Loucy (cell line): ENCODE results near the gene CGB3.

Experiments used
- H2AFZ ChIP-seq: fragments of 200-600 bp; sonication (generic); 2 replicates; pipeline ENCODE4 v1.6.0; 2016; ENCODE audit warnings: antibody characterized with exemption, mild to moderate bottlenecking, low read length, moderate library complexity
- H3F3A ChIP-seq: fragments of 200-600 bp; 2 replicates; pipeline ENCODE4 v1.6.0; 2016; ENCODE audit warnings: antibody characterized with exemption, low read depth, mild to moderate bottlenecking
- H3K27me3 ChIP-seq: fragments of 200-600 bp; sonication (generic); 2 replicates; pipeline ENCODE4 v1.6.1; 2014; ENCODE audit warnings: low read length, mild to moderate bottlenecking; ENCODE audit not compliant: insufficient read depth, poor library complexity, severe bottlenecking
- H3K36me3 ChIP-seq: fragments of 200-600 bp; sonication (generic); 2 replicates; pipeline ENCODE4 v1.6.1; 2016; ENCODE audit warnings: low read length; ENCODE audit not compliant: insufficient read depth
- H3K4me1 ChIP-seq: fragments of 200-600 bp; sonication (generic); 2 replicates; pipeline ENCODE4 v1.5.1; 2014; ENCODE audit warnings: low read length, mild to moderate bottlenecking; ENCODE audit not compliant: insufficient read depth, poor library complexity, severe bottlenecking
- H3K4me2 ChIP-seq: fragments of 200-600 bp; sonication (generic); 2 replicates; pipeline ENCODE4 v1.6.0; 2014; ENCODE audit warnings: antibody characterized with exemption, low read length, low read depth, mild to moderate bottlenecking; ENCODE audit not compliant: poor library complexity, severe bottlenecking
- H3K4me3 ChIP-seq: fragments of 200-600 bp; sonication (generic); 2 replicates; pipeline ENCODE4 v1.5.1; 2014; ENCODE audit warnings: low read length, mild to moderate bottlenecking, mixed read lengths; ENCODE audit not compliant: poor library complexity, severe bottlenecking
- H3K79me2 ChIP-seq: fragments of 200-600 bp; sonication (generic); 2 replicates; pipeline ENCODE4 v1.6.1; 2014; ENCODE audit warnings: low read length; ENCODE audit not compliant: insufficient read depth
- H3K9ac ChIP-seq: fragments of 200-600 bp; sonication (generic); 2 replicates; pipeline ENCODE4 v1.6.0; 2014; ENCODE audit warnings: mild to moderate bottlenecking, low read depth, low read length, moderate library complexity; ENCODE audit not compliant: poor library complexity, severe bottlenecking
- H3K9me2 ChIP-seq: fragments of 200-600 bp; sonication (generic); replicated peaks from 2 replicates; pipeline ENCODE4 v1.6.1; 2016; ENCODE audit warnings: low read depth, low read length, mixed read lengths
- H3K9me3 ChIP-seq: fragments of 200-600 bp; sonication (generic); 2 replicates; pipeline ENCODE4 v1.6.1; 2014; ENCODE audit warnings: mild to moderate bottlenecking, antibody characterized with exemption, low read length, low read depth; ENCODE audit not compliant: insufficient read depth
- H4K20me1 ChIP-seq: fragments of 200-600 bp; sonication (generic); 2 replicates; pipeline ENCODE4 v1.6.0; 2014; ENCODE audit warnings: antibody characterized with exemption, low read length, mild to moderate bottlenecking; ENCODE audit not compliant: insufficient read depth, poor library complexity, severe bottlenecking
- CTCF ChIP-seq: fragments of 200-600 bp; sonication (generic); conservative IDR thresholded peaks from 2 replicates; pipeline ENCODE4 v1.5.1; 2014; ENCODE audit warnings: mild to moderate bottlenecking, antibody characterized with exemption, low read length
- EZH2phosphoT487 ChIP-seq: fragments of 200-600 bp; IDR thresholded peaks from 2 replicates; pipeline ENCODE4 v1.6.1; 2018; ENCODE audit warnings: antibody characterized with exemption, mild to moderate bottlenecking, moderate library complexity, borderline replicate concordance

Gene CGB3

GRCh38 chr19:49067554-49067953 lies 43.4 kb upstream of the CGB3 start:
- H3K36me3 ChIP-seq: no peaks in the 10 kb centered on the region

GRCh38 chr19:49065905-49066512 lies 41.9 kb upstream of the CGB3 start:
- Histone ChIP-seq H3K9me2 (no peaks in the 10 kb centered on the region), H3K27me3 (no peaks in the 10 kb centered on the region), H3K4me1 (no peaks in the 10 kb centered on the region), H3F3A (no peaks in the 10 kb centered on the region), H3K9me3 (no peaks in the 10 kb centered on the region), H3K79me2 (no peaks in the 10 kb centered on the region), H3K4me2 (no peak overlapping the region), H2AFZ (no peak overlapping the region), H4K20me1 (no peaks in the 10 kb centered on the region), H3K36me3 (no peaks in the 10 kb centered on the region), H3K9ac (no peak overlapping the region), H3K4me3 (no peak overlapping the region)
- TF ChIP-seq CTCF (no peak), EZH2phosphoT487 (no peak)

More at GRCh38 chr19:49067554-49067953, 43.4 kb upstream of the CGB3 start:
- no peak overlapping the region for H3K4me3 ChIP-seq
- no peaks in the 10 kb centered on the region for H4K20me1 ChIP-seq
- H3F3A ChIP-seq: no peaks in the 10 kb centered on the region
- H3K79me2 ChIP-seq: no peaks in the 10 kb centered on the region
- H2AFZ ChIP-seq: no peak overlapping the region
- TF ChIP-seq CTCF (no peak), EZH2phosphoT487 (no peak)
- no peak overlapping the region for H3K9ac ChIP-seq
- no peak overlapping the region for H3K4me2 ChIP-seq
- no peaks in the 10 kb centered on the region for H3K4me1 ChIP-seq
- no peaks in the 10 kb centered on the region for H3K9me3 ChIP-seq
- H3K9me2 ChIP-seq: no peaks in the 10 kb centered on the region
- H3K27me3 ChIP-seq: no peaks in the 10 kb centered on the region

GRCh38 chr19:49064768-49065611 lies 40.9 kb upstream of the CGB3 start, which contains the start of gene NTF4:
NTF4 (minus strand) TSS chr19:49064818; CDS start chr19:49061997, 2,821 bp downstream.
- peak within 1 kb of the TSS; percentile 16 for H3K4me2 ChIP-seq
- no peak within 1 kb of the TSS for H2AFZ ChIP-seq
- no peaks in the 10 kb centered on the region for H3K4me1 ChIP-seq
- H4K20me1 ChIP-seq: no peaks in the 10 kb centered on the region
- no peaks in the 10 kb centered on the region for H3F3A ChIP-seq
- no peak within 1 kb of the TSS for H3K4me3 ChIP-seq
- TF ChIP-seq EZH2phosphoT487: no peak
- TF ChIP-seq CTCF: no peak
- no peak within 1 kb of the TSS for H3K9ac ChIP-seq
- no peaks in the 10 kb centered on the region for H3K9me2 ChIP-seq
- no peaks in the 10 kb centered on the region for H3K9me3 ChIP-seq
- H3K36me3 ChIP-seq: no peaks in the 10 kb centered on the region
- no peaks in the 10 kb centered on the region for H3K79me2 ChIP-seq
- no peaks in the 10 kb centered on the region for H3K27me3 ChIP-seq
